GM18517 (cell line): ENCODE data around the gene MYBPC1.
A peak's percentile ranks its signal among the peaks of the same experiment; 100 is the strongest.

ENCODE experiments used
- ATAC-seq: cut with Tn5 transposase; IDR thresholded peaks from one replicate; pipeline ENCODE4 v1.9.1; 2021; ENCODE audit warnings: mild to moderate bottlenecking, moderate library complexity; ENCODE audit not compliant: unreplicated experiment

MYBPC1 gene

GRCh38 chr12:101599771-101600484 lies 5.2 kb downstream of the MYBPC1 start:
- no peak for ATAC-seq

DNA sequence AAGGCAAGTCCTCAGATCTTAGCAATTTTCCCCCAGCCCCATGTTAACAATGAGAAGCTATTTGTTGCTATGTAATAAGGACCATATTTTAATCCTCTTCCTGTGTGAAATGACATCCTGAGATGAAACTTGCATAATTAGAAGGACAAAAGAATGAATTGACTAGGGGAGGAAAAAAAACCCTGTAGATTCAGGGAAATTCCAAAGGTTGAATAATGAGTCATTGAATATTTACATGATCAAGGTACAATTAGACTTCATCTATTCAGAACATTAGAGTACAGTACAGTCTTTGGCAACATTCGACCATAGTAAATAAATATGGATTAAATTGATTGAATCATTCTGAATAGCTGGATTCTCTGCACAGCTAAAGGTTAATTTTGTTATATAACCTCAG lies 9.4 kb downstream of the MYBPC1 start:
- no peak for ATAC-seq

DNA sequence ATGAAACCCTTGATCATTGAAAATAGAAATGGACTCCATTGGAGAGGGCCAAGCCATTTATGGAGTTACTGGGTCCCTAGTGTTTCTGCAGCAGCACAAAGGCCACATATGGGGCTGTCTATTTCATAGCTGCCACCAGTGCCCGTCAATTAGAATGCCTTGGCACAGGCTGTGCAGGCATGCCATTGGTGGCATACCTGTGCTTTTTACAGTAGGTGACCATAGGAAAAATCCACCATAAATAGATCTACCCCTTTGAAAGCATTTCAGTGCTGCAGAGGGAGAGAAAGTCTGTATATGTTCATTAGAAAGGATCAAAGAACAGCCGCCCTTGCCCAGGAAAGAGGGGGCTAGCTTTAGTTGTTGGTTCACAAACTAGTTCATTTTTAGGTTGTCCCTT lies 13.1 kb downstream of the MYBPC1 start:
- no peak for ATAC-seq

- no peak for ATAC-seq
These were observed 13.7 kb downstream of the MYBPC1 start for GRCh38 chr12:101608301-101609133.

DNA sequence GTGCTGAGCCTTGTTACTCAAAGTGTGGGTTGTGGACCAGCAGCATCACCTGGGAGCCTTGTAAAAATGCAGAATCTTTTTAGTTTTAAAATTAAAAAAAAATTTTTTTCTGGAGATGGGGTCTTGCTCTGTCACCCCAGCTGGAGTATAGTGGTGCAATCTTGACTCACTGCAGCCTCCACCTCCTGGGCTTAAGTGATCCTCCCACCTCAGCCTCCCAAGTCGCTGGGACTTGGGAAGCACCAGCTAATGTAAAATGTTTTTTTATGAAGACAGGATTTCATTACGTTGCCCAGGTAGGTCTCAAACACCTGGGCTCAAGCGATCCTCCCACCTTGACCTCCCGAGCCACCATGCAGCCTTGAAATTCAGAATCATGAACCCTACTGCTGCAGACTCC lies 14.4 kb downstream of the MYBPC1 start:
- no peak for ATAC-seq

- no peak for ATAC-seq
These were observed 17.6 kb downstream of the MYBPC1 start for GRCh38 chr12:101612160-101612916.

- ATAC-seq, result no peak
These were observed 21.3 kb downstream of the MYBPC1 start for GRCh38 chr12:101616027-101616494.

DNA sequence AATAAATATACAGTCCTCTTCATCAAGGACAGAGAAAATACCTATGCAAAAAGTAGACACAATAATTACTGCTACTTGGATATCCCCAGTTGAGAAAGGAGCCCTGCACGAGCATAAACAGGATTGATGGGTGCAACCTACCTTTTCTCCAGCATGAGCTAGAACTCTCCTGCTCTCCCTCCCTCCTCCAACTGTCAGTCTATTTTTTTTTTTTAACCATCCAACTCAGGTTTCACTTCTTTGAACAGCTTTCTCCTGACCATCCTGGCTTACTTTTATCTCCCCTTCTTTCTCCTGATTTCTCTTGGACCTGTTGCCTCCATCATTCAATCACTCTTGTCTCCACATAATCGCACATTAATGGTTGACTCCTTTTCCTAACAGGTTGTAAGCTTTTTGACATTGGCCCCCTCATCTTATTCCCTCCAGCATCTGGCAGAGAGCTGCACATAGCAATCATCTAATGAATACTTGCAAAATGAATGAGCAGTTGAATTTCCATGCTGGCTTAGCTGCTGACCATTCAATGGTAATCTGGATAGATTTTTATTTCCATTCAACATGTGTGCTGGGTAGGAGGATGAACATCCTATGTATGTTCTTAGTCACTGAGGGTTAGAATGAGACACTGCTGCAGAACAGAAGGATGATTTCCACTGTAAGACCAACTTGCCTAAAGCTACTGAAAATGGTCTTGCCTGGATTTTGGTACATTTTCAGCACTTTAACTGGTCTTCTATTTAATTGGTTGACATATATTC lies 24.4 kb downstream of the MYBPC1 start:
- ATAC-seq, result no peak

DNA sequence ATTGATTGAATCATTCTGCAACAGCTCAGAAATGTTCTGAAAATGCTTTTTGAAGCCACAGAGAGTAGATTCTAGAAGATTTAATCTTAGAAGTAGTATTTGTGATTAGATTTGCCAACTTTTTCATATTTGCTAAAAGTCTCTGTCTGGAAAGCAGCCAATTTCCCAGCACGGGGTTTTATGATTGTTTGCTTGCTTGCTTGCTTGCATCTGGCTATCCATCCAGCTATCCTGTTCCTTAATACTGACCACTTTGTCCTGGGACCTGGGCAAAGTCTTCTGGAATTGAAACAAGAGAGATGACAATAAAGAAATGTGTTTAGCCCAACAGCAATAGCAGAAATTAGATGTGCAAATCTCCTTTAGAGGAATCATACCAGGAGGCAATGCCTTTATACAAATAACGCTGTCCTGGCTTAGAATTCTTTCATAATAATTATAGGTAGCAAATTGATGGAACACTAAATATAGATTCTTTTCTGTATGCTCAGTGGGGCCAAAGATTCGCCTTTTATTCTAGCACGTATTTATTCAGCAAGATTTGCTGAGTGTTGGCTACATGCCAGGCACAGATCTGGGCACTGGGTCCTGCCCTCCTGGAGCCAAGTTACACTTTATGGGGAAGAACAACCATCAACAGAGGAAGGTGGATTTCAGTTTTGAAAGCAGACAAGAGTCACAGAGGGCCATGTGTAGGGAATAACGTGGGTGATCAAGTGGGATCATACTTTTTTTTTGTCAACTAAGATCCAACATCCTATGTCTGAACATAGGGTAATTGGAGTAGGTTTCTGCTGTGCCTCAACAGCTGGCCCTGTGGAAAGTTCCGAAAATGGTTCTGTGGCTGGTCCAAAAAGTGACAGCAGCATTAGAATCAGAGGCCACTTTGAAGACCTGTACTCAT lies 25.3 kb downstream of the MYBPC1 start:
- ATAC-seq, result no peak

DNA sequence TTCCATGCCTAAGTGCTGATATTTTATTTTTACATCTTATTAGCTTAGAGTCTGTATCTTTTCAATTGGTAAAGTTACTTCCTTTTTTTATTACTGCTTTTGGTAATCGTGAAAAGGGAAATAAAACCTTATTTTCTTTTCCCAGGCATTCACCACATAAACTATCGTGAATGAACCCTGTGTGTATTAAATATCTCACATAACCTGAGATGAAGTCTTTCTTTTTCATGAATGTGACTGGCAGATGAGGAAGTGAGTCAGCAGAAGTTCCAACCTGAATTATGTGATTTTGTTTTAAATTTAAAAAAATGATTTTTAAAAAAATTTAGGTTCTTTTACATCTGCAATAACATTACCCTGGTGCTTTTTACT lies 26.0 kb downstream of the MYBPC1 start:
- ATAC-seq, result no peak

DNA sequence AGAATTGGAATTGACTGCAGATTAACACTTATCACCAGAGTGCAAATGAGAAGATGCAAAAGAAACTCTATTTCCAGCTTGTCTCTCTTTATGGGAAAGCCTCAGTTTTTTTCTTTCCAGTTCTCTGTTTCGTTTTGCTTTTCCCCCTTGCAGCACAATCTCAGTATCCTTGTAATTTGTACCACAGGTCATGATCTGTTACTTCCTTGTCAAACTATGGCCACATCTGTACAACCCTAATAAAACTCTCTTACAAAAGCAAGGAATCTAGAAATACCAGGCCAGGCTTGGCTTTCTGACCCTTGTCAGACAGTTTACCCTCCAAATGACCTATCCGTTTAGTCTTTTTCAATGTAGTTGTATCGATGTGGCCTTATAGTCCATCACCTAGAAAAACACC lies 33.9 kb downstream of the MYBPC1 start:
- no peak for ATAC-seq

- ATAC-seq, result peak; percentile 98
These were observed 40.0 kb downstream of the MYBPC1 start for GRCh38 chr12:101634724-101635123.

DNA sequence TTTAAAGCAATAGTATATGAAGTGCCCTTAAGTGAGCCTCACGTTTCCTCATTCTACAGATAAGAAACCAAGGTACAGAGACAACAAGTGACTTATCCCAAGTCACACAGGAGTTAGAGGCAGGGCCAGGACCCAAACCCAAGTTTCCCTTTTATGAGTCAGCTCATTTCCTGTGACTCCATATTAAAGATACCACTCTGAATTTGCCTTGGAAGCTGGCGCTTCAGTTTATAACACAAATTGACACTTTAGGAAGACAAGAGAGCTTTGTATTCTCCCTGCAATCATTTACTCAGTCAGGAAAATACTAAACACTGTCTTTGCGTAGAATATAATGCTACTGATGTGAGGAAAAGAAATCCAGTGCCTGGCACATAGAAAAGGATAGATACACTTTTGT lies 43.2 kb downstream of the MYBPC1 start:
- no peak for ATAC-seq

DNA sequence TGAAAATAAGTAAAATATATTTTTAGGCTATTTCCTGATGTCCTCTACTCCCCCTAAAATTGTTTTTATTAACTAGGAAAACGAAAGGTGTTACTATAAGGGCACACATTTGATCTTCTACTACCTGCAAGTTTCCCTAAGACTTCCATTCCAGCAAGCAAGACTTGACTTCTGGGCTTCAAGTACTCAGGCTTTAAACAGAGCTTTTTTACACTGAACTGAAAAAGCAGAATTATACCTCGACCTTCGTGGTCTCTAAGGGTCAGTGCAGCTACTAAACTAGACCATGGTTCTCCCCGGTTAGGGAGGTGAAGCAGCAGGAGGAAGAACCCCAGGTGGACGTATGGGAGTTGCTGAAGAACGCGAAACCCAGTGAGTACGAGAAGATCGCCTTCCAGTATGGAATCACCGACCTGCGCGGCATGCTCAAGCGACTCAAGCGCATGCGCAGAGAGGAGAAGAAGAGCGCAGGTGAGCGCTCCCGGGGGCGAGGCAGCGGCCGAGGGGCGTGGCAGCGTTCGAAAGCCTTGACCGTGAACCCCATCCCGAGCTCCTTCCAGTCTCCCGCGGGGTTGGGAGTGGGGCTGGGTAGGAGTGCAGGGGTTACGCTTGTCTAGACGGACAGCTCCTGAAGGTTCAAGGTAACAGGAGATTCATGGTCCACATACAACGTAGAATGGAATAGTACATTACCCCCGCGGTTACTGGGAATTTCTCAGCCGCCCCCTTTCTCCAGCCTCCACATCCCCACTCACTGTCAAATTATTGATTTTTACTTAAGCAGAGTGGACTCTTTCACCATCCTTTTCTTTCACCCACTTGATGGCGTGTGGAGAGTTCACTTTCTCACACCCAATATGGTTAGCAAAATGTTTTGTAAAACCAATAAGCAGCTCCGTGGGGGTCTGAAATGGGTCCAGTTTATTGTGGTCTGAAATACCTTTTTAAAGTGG lies 47.6 kb downstream of the MYBPC1 start:
- no peak for ATAC-seq

- no peak for ATAC-seq
These were observed 52.9 kb downstream of the MYBPC1 start for GRCh38 chr12:101647711-101648110.

DNA sequence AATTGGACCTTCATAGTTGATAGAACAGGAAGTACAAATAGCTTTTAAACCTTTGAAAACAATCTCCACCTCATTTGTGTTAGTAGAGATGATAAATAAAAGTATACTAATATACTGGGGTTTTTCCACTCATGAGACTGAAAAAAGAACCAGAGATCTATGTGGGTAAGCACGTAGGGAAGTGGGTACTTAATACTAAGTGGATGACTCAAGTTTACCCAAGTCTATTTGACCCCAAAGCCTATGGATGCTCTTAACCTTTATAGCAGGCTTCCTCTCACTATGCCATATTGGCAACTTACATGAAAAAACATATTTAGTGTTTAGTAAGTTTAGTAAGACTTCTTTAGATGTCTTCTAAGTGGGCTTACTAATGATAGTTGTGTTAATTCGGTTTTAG lies 53.4 kb downstream of the MYBPC1 start:
- no peak for ATAC-seq

DNA sequence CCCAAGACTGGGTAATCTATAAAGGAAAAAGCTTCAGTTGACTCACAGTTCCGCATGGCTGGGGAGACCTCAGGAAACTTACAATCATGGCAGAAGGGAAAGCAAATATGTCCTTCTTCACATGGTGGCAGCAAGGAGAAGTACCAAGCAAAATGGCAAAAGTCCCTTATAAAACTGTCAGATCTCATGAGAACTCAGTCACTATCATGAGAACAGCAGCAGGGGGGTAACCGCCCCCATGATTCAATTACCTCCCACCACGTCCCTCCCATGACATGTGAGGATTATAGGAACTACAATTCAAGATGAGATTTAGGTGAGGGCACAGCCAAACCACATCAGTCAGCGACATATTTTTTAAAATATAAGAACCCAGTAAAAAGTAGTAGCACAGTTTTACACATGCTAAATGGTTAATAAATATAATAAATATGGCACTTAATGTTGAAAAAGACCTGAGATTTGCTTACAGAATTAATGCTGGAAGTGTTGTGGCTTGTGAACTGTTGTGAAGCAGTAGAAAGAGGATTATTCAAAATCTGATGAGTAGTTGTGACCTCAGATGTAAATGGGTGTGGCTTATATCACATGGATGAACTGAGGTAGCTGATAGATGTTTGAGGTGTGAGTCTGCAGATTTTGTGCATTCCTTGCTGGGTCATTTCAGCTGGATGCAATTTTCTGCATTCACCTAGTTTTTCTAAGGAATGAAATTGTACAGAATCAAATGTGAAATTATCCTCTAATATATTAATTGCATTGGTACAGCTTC lies 55.8 kb downstream of the MYBPC1 start:
- ATAC-seq, result no peak

DNA sequence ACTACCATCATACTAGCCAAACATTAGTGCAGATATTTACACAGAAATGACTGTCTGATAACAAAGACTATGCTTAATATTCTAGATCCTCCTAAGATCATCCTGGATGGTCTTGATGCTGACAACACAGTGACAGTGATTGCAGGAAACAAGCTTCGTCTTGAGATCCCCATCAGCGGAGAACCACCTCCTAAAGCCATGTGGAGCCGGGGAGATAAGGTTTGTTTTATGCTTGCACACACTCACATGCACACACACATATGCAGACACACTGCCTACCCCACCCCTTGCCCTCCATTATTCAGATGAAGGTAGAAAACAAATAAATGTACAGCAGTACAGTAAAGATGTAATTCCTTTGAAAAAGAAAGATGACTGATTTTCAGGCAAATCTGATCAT lies 58.3 kb downstream of the MYBPC1 start:
- ATAC-seq, result no peak
